ENCODE measurements around the gene ZFAND3. TPM values are rescaled to one million over a fixed set of nuclear protein-coding genes. Genes with fewer than 3 reads are reported as not detected.

ZFAND3 gene
- polyA plus RNA-seq (2011; rRNA removed) (15.5 and 29.5 TPM in 2 replicates), polyA minus RNA-seq (2011; rRNA and poly(A)+ RNA removed) (39.7 and 43.9 TPM in 2 replicates)

GRCh38 chr6:37819177-37819801, at the start of gene ZFAND3:
Gene ZFAND3 (plus strand): TSS chr6:37819727. CDS start chr6:37819946, 219 bp downstream.
- ChIA-PET CTCF (interaction anchor here (0.7 to 1.7 kb wide), 4 partner anchors 27 to 216 kb away, joined by 3 to 8 read pairs (median 4); no protein-coding TSS in a partner anchor), POLR2A (interaction anchor here (0.6 to 1.8 kb wide), 16 partner anchors 12 to 375 kb away, joined by 3 to 11 read pairs (median 3); no protein-coding TSS in a partner anchor)

DNA sequence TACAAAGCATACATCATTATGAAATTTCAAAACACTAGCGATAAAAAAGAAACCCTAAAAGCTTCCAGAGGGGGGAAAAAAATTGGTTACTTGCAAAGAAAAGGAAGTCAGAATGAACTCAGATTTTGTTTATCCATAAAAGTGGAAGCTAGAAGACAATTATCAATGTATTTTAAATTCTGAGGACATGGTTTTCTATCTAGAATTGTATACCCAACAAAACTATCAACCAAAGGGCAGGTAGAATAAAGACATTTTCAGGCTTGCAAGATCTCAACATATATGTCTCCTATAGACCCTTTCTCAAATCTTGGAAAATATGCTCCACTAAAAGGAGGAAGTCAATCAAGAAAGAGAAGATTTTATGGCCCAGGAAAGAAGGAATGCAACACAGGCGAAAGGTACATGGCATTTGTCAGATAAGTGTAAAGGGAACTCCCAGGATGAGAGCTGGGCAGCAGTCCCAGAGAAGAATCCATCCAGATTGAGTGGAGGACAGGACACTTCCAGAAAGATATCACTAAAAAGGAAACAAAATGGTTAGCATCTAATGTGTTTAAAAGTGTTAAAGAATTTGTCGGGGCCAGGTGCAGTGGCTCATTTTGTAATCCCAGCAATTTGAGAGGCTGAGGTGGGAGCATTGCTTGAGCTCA, 45.4 kb upstream of the ZFAND3 start:
- DNase-seq (ENCODE audit: low read depth, low spot score), result no peak
- H3K4me3 ChIP-seq (ENCODE audit: low read depth, low read length), result no peak overlapping the region
- POLR2A ChIA-PET, result interaction anchor here (0.8 kb wide), 1 partner anchor 11 kb away, joined by 3 read pairs; no protein-coding TSS in a partner anchor
- no peaks in the 10 kb centered on the region for H3K9me3 ChIP-seq (ENCODE audit: control insufficient read depth, insufficient read depth, low read length)
- H3K27me3 ChIP-seq (ENCODE audit: control insufficient read depth, insufficient read depth, low read length), result peaks cover 10% of the 10 kb centered on the region
- TF ChIP-seq CTCF (IDR thresholded peaks at IDR 0.05; ENCODE audit: low read depth, low read length), result no peak
- H3K27ac ChIP-seq (ENCODE audit: low read depth, low read length), result no peak overlapping the region
- CTCF ChIA-PET, result interaction anchor here (1.1 to 1.4 kb wide), 2 partner anchors 17 to 69 kb away, joined by 3 to 5 read pairs; no protein-coding TSS in a partner anchor

More at GRCh38 chr6:37819177-37819801, at the start of gene ZFAND3:
- no peaks in the 10 kb centered on the region for H3K27me3 ChIP-seq (ENCODE audit: control insufficient read depth, insufficient read depth, low read length)
- H3K4me3 ChIP-seq (ENCODE audit: low read depth, low read length), result peak within 1 kb of the TSS; percentile 88
- TF ChIP-seq CTCF (IDR thresholded peaks at IDR 0.05; ENCODE audit: low read depth, low read length), result no peak
- H3K27ac ChIP-seq (ENCODE audit: low read depth, low read length), result peak within 1 kb of the TSS; percentile 98
- peak; percentile 95 for DNase-seq (ENCODE audit: low read depth, low spot score)
- no peaks in the 10 kb centered on the region; the same call in 1 of the 2 replicates for H3K9me3 ChIP-seq (ENCODE audit: control insufficient read depth, insufficient read depth, low read length)

GRCh38 chr6:37776566-37776965, 43.0 kb upstream of the ZFAND3 start:
- CTCF ChIA-PET, result no interaction called here
- POLR2A ChIA-PET, result no interaction called here
- no peak for DNase-seq (ENCODE audit: low read depth, low spot score)
- no peak for TF ChIP-seq CTCF (IDR thresholded peaks at IDR 0.05; ENCODE audit: low read depth, low read length)
- Histone ChIP-seq H3K27ac (ENCODE audit: low read depth, low read length) (no peak overlapping the region), H3K9me3 (ENCODE audit: control insufficient read depth, insufficient read depth, low read length) (no peaks in the 10 kb centered on the region), H3K4me3 (ENCODE audit: low read depth, low read length) (no peak overlapping the region), H3K27me3 (ENCODE audit: control insufficient read depth, insufficient read depth, low read length) (peaks cover 10% of the 10 kb centered on the region)

- ChIA-PET POLR2A (no interaction called here), CTCF (no interaction called here)
- TF ChIP-seq CTCF (IDR thresholded peaks at IDR 0.05; ENCODE audit: low read depth, low read length), result no peak
- Histone ChIP-seq H3K9me3 (ENCODE audit: control insufficient read depth, insufficient read depth, low read length) (no peaks in the 10 kb centered on the region), H3K4me3 (ENCODE audit: low read depth, low read length) (no peak overlapping the region), H3K27ac (ENCODE audit: low read depth, low read length) (no peak overlapping the region), H3K27me3 (ENCODE audit: control insufficient read depth, insufficient read depth, low read length) (peaks cover 7% of the 10 kb centered on the region)
- no peak for DNase-seq (ENCODE audit: low read depth, low spot score)
Measured at GRCh38 chr6:37777272-37777834, 42.2 kb upstream of the ZFAND3 start.

Measured in AG04450 (cell line).